Ovary (tissue), 3 donors: ENCODE results near the gene LGR5.

Experiments
- CTCF ChIP-seq, 3 donors: fragments of 450-650 bp in 2 of 3; fragments of 200-600 bp in 1 of 3; IDR thresholded peaks; one replicate each; pipeline versions ENCODE4 v1.5.1 to v1.8.0; 2016 to 2022; ENCODE audit warnings: antibody characterized with exemption in 3 of 3, mild to moderate bottlenecking in 1 of 3
- POLR2A ChIP-seq: fragments of 450-650 bp; IDR thresholded peaks from one replicate; pipeline ENCODE4 v1.6.1; 2017; ENCODE audit warnings: antibody characterized with exemption, mild to moderate bottlenecking, moderate library complexity
- donor health status: DM: no; HTN: no; CAD: no.

- TF ChIP-seq CTCF (IDR thresholded peaks at IDR 0.05): no peak
- no peak for TF ChIP-seq POLR2A
These were observed 186.5 kb downstream of the LGR5 start for GRCh38 chr12:71626098-71626497.
